Fibroblast of the aortic adventitia (primary cell): ENCODE measurements around the gene MKNK2. TPM values are rescaled to one million over a fixed set of nuclear protein-coding genes. Genes with fewer than 3 reads are reported as not detected.

Experiments used
- DNase-seq: peaks from one replicate; pipeline ENCODE4 v3.0.0-alpha.2; 2010; ENCODE audit warnings: low read depth
- H3K4me3 ChIP-seq: 2 replicates; pipeline ENCODE4 v1.5.1; 2011; ENCODE audit warnings: low read depth, mild to moderate bottlenecking, control low read depth, low read length, moderate library complexity
- CTCF ChIP-seq: IDR thresholded peaks from 2 replicates; pipeline ENCODE4 v1.5.1; 2011; ENCODE audit warnings: mild to moderate bottlenecking, low read length, control low read depth, inconsistent platforms; ENCODE audit not compliant: insufficient read depth
- total RNA-seq: library from RNA; depleted of rRNA; stranded (reverse); fragments of >200 nt; gene quantifications from 2 replicates; pipeline ENCODE4 v1.2.3, GENCODE V29; 2012; ENCODE audit warnings: low replicate concordance

Gene MKNK2
- total RNA-seq, 1 donor, result 84.3 TPM

GRCh38 chr19:2011169-2011568 is 39.9 kb downstream of the MKNK2 start:
- TF ChIP-seq CTCF, result no peak
- no peak overlapping the region for H3K4me3 ChIP-seq
- no peak for DNase-seq

- no peak for DNase-seq
- no peak for TF ChIP-seq CTCF
- H3K4me3 ChIP-seq, result no peak overlapping the region
Observed at GRCh38 chr19:2010135-2010668, 40.8 kb downstream of the MKNK2 start.

GRCh38 chr19:2003874-2004273 is 47.2 kb downstream of the MKNK2 start:
- no peak for DNase-seq
- TF ChIP-seq CTCF, result no peak
- no peak overlapping the region for H3K4me3 ChIP-seq

GRCh38 chr19:1999856-2000515 is 51.1 kb downstream of the MKNK2 start:
- no peak for TF ChIP-seq CTCF
- no peak overlapping the region for H3K4me3 ChIP-seq
- no peak for DNase-seq

- no peak overlapping the region for H3K4me3 ChIP-seq
- no peak for TF ChIP-seq CTCF
- DNase-seq, result no peak
Observed at GRCh38 chr19:1998712-1999708, 52.0 kb downstream of the MKNK2 start.

GRCh38 chr19:1997353-1998233 is 53.5 kb downstream of the MKNK2 start:
- no peak for TF ChIP-seq CTCF
- DNase-seq, result no peak
- H3K4me3 ChIP-seq, result no peak overlapping the region
